Measurements from ENCODE around the gene ZP2. TPM values are rescaled to one million over a fixed set of nuclear protein-coding genes. Genes with fewer than 3 reads are reported as not detected.

ZP2 gene
- total RNA-seq: not detected in 2 replicates

DNA sequence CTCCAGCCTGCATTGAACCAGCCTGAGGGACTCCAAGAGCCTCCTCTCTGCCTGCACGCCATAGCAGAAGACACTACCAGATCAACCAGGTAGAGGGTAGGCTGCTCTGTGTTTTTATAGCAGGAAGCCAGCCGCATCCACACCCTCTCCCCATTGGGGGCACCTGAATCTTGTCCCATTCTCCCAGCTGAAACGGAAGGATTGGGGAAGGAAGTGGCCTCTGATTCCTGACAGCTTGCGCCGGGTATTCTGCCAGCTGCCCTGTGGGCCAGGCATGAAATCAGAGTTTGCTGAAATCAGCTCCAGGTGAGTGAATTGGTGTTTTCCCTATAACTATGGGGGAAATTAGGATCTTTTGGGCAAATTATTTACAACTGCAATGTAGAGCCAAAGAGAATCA lies at the start of gene ZP2:
Gene ZP2, minus strand, starts transcription at position 89 of the 400 bp plus-strand sequence. Its CDS starts 27 bp downstream, at position 62.

DNA sequence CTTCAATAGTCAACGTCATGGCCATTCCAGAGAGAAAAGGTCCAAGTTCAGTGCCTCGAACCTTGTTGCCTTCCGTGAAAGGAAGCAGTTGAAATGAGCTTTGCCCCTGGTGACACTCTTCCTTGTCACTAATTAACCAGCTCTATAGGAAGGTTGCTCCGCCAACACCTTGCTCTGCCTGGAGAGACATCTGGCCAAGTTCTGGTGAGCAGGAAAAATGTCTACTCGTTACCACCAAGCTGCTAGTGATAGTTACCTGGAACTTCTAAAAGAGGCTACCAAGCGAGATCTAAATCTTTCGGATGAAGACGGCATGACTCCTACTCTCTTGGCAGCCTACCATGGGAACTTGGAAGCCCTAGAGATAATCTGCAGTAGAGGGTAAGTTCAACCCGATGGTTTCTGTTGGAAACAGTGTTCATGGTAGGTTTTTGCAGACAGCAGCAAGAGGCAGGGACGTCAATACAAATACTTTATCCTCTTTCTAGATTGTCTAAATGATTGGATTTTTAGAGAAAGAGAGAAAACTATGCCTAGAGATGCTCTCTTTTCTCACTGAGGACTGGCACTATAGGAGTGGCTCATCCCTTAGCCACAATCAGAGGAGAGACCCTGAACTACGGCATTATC lies 22.3 kb upstream of the ZP2 start, which contains the start of gene ANKS4B:
Gene ANKS4B, plus strand, starts transcription at position 179 of the 630 bp plus-strand sequence. Its CDS starts 39 bp downstream, at position 218.

DNA sequence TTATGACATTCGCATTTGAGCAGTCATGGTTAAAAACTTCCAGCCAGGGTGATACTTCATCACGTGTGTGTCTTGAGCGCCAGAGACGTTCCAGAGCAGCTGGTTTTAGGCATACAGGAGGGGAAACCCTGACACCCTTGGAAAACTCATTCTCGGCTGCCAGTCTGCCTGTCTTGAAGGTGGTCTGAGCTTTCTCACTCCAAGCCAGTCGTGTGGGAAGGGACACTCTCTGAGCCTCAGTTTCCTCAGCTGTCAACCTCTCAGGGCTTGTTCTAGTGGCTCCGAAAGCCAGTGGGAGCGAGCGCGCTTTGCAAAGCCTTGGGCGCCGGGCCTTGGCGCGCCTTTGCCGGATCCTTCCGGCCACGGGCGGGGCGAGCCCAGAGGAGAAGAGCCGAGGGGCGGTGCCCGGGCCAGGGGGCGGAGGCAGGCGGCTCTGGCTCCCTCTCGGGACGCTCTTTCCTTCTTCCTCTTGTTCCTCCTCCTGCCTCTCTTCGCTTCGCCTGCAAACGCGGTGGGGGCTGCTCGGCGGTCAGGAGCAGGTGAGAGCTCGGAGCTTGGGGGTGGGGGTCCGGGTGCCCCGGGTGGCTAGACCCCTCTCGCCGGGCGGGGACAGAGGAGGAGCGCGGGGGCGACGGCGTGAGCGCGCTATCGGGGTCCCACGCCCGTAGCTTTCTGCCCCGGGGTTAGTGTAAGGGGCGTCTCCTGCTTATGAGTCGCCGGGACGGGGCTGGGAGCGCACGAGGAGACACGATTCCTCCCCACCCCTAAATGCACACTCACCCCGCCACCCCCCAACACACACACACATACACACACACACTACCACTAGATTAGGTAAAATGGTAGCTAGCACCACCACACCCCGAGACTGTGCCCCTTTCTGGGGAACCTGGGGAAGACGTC lies 52.9 kb downstream of the ZP2 start, which contains the start of gene LDAF1:
Gene LDAF1, plus strand, starts transcription at position 467 of the 903 bp plus-strand sequence. CDS start 2,509 bp downstream, outside the sequence.

DNA sequence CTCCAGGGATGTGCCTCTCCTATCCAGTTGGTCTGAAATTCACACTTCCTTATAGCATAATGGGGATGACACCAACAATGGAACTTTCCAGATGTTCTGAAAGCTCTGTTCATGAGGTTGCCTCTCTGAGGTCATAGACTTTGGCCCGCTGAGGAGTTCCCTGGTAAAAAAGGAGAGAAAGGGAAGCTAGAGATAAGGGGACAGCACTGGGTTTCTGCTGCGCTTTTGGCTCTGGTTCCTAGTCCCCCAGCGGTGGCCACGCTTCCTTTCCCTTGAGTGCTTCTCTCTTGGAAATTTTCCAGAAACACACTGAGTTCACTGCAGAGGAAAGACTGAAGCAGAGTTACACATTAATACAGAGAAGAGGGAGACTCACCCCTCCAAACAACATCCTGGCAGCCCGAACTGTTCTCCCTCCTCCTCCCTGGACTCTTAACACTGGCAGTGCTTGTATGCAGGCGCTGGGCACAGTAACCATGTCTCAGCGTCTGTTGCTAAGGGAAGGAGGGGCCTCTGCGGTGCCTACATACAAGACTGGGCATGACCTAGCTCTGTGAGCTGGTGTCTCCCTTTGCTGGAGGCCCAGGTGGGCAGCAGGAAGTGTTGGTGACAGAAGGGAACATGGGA lies 60.9 kb downstream of the ZP2 start, which contains the start of gene DNAH3:
Gene DNAH3, minus strand, starts transcription at position 472 of the 627 bp plus-strand sequence. CDS start 527 bp downstream, outside the sequence.

Other genes with a start within 250 kb of the ZP2 start
- gene DNAH3, start 60.7 kb downstream of the ZP2 start, total RNA-seq: not detected in 2 replicates
- 73.7 and 90.3 TPM in 2 replicates for gene LDAF1, start 52.9 kb downstream of the ZP2 start, total RNA-seq
- gene ANKS4B, start 22.1 kb upstream of the ZP2 start, total RNA-seq: not detected in 2 replicates
- gene CRYM, start 66.7 kb upstream of the ZP2 start, total RNA-seq: 1.6 and 2.3 TPM in 2 replicates

Data from smooth muscle cell of trachea (primary cell).